Adrenal gland (tissue), 5 donors: ENCODE data around the gene DEUP1.

ENCODE experiments used
- CTCF ChIP-seq, 6 experiments: fragments of 450-650 bp in 4 of 6; fragments of 200-600 bp in 2 of 6; sonication (generic) in 1 of 6; IDR thresholded peaks; 1 replicate in 5 of 6; 2 replicates in 1 of 6; pipeline versions ENCODE4 v1.5.1 to v1.8.0; 2016 to 2021; ENCODE audit warnings: antibody characterized with exemption in 6 of 6, mild to moderate bottlenecking in 2 of 6, moderate library complexity in 1 of 6
- POLR2A ChIP-seq, 2 donors: fragments of 450-650 bp; IDR thresholded peaks; one replicate each; pipeline ENCODE4 v1.6.1; 2017; ENCODE audit warnings: antibody characterized with exemption in 2 of 2, mild to moderate bottlenecking in 2 of 2, moderate library complexity in 1 of 2
- donor health status: DM: no; HTN: no; CAD: no.

GRCh38 chr11:93348930-93349329 lies 18.4 kb downstream of the DEUP1 start:
- TF ChIP-seq CTCF (IDR thresholded peaks at IDR 0.05) (no peak), POLR2A (IDR thresholded peaks at IDR 0.05) (no peak)
